HG03039 (cell line): Measurements from ENCODE around the gene PAQR3.

ENCODE experiments used
- ATAC-seq: cut with Tn5 transposase; IDR thresholded peaks from one replicate; pipeline ENCODE4 v1.9.1; 2021; ENCODE audit warnings: mild to moderate bottlenecking, moderate library complexity; ENCODE audit not compliant: unreplicated experiment

Gene PAQR3, protein sequence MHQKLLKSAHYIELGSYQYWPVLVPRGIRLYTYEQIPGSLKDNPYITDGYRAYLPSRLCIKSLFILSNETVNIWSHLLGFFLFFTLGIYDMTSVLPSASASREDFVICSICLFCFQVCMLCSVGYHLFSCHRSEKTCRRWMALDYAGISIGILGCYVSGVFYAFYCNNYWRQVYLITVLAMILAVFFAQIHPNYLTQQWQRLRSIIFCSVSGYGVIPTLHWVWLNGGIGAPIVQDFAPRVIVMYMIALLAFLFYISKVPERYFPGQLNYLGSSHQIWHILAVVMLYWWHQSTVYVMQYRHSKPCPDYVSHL

DNA sequence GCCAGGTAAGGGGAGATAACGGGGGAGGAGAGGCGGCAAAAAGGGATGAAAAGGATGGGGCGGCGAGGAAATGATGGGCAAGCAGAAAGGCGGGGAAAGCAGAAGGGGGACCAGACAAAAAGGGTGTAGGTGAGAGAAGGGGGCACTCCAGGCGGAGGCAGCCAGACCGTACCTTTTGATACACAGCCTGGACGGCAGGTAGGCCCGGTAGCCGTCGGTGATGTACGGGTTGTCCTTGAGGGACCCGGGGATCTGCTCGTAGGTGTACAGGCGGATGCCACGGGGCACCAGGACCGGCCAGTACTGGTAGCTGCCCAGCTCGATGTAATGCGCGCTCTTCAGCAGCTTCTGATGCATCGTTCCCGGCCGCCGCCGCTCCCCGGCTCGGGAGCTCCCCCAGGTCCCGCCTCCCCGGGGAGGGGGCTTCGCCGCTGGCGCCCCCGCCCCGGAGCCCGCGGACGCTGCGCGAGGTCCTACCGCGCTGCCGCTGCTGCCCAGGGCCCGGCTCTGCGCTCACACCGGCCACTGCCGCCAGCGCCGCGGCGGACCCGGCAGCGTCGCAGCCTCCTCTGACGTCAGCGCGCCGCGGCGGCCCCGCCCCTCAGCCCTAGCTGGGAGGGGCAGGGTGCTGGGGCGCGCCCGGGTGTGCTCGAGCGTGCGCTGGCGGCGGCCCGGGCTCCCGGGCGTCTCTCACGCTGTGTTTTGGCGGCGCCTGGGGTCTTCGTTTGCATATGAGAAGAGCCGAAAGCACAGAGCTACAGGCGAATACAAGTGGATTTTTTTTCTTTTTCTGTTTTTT lies at the start of gene PAQR3:
Gene PAQR3, minus strand, starts transcription at position 571 of the 799 bp plus-strand sequence. Its CDS starts 214 bp downstream, at position 357.
- peak; percentile 98 for ATAC-seq

DNA sequence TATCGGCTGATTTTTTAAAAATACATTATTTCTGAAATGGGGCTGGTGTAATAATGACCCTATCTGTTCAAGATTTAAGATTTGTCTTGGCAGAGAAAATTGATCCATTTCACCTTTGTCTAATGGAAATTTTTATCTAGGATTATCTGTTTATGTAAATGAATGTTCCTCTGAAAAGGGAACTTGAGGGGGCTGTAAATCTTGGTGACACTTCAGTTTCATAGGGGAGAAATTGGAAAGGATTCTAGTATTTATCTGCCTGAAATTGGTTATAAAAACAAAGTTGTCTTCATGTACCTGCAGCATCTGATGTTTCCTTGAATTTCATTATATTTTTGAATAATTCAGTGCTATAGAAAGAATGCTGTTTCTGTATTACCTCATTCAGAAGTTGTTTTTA lies 48.4 kb upstream of the PAQR3 start:
- ATAC-seq, result no peak

DNA sequence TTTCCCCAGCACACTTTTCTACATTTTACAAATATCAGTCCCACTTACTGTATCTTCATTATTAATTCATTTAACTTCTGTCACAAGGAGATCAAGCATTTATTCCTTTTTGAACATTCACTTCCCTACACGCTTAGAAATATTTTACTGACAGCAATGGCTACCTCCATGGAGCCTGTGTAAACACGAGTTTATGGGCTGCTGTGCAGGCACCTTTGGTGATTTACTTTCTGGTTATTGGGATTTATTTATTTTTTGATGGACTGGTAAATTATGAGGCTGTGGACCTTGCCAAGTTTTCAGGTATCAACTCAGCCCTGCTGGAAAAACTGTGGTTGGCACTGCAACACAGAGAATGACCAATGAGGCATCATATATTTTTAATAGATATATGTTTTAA lies 45.4 kb upstream of the PAQR3 start:
- ATAC-seq, result no peak

GRCh38 chr4:78975865-78976264 lies 36.6 kb upstream of the PAQR3 start:
- no peak for ATAC-seq

DNA sequence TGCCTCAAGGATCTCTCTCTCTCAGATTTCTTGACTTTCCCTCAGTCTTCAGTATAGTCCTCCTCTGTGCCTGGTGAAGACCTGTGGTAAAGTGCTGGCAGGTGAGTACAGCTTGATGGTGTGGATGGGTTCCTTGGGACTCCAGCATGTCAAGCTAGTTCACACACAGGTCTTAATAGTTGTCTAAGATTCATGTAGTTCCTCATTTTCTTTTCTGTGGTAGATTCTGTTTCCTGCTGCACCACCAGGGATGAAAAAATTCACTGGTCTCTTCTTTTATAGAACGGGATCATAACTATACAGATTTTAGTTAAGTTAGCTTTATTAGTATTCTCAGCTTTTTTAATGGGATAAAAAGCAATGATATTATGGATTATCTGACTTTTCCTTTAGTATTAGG lies 32.5 kb upstream of the PAQR3 start:
- ATAC-seq, result no peak

- no peak for ATAC-seq
These were observed 32.1 kb upstream of the PAQR3 start for GRCh38 chr4:78971326-78971725.

- ATAC-seq, result no peak
These were observed 23.4 kb upstream of the PAQR3 start for GRCh38 chr4:78962597-78963115.

GRCh38 chr4:78960926-78961325 lies 21.7 kb upstream of the PAQR3 start:
- no peak for ATAC-seq

GRCh38 chr4:78956975-78957374 lies 17.7 kb upstream of the PAQR3 start:
- no peak for ATAC-seq

DNA sequence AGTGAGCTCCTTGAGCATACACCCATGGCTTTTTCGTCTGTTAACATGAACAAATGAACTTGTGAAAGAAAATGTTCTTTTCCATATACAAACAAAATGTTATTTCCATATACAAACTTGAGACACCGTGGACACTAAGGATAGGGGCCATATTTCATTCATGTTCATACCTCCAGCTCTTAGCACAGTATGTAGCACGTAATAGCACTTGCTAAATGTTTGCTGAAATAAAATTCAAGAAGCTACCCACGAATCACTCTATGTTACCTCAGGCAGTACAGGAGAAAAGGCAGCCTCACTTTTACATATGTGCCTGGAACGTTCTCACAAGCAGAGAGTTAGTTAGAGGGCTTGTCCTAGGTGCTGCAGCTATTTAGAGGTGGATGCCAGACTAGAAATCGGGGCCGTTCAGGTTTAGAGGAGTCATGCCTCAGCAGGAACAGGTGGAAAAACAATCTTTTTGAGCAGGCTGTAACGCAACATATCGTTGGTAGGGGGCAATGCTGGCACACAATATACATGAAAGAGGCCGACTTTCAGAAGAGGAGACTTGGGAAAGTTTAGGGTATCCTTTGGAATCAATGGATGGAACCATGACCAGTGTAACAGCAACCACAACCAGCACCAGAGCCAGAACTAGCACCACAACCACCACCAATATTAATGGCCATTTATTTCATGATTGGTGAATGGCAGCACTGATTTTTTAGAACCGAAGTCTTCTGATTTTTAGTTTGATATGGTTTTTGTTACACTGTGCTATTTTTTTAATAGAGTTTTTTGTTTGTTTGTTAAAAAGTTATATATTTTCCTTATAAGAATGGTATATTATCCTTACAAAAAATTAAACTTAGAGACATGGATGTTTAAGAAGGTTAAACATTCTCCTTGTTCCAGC lies 14.8 kb upstream of the PAQR3 start:
- no peak for ATAC-seq

DNA sequence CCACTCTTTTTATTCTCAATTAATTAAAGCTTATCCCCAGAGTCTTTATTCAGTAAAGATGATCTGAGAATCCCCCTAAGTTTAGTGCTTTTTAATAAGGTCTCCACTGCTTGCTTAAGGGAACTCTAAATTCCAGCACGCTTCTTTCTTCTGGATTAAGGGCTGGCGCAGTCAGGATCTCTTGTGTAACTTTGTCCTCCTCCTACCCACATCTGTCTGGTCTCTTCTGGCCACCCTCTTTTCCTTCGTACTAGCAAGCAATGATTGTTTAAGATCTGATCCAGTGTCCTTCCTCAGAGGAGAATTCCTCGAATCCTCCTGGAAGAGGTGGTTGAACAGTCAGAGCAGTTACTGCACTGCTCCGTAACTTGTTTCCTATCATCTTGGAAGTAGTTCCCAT lies 14.0 kb upstream of the PAQR3 start:
- ATAC-seq, result no peak

GRCh38 chr4:78951862-78952472 lies 12.7 kb upstream of the PAQR3 start:
- peak; percentile 57 for ATAC-seq

GRCh38 chr4:78949735-78950134 lies 10.5 kb upstream of the PAQR3 start:
- ATAC-seq, result no peak

DNA sequence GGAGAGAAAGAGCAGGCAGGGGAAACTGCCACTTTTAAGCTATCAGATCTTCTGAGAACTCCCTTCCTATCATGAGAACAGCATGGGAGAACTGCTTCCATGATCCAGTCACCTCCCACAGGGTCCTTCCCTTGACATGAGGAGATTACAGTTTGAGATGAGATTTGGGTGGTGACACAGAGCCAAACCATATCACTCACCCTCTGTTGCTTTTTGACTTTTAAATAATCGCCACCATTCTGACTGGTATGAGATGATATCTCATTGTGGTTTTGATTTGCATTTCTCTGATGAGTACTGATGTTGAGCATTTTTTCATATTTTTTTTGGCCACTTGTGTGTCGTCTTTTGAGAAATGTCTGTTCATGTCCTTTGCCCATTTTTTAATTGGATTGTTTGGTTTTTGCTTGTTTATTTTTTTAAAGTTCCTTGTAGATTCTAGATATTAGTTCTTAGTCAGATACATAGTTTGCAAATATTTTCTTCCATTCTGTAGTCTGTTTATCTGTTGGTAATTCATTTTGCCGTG lies 6.5 kb upstream of the PAQR3 start:
- no peak for ATAC-seq

- ATAC-seq, result no peak
These were observed 5.1 kb upstream of the PAQR3 start for GRCh38 chr4:78944381-78944780.

- no peak for ATAC-seq
These were observed 1.5 kb upstream of the PAQR3 start for GRCh38 chr4:78940752-78941151.

GRCh38 chr4:78939667-78940008 lies 400 bp upstream of the PAQR3 start:
- ATAC-seq, result peak; percentile 3

DNA sequence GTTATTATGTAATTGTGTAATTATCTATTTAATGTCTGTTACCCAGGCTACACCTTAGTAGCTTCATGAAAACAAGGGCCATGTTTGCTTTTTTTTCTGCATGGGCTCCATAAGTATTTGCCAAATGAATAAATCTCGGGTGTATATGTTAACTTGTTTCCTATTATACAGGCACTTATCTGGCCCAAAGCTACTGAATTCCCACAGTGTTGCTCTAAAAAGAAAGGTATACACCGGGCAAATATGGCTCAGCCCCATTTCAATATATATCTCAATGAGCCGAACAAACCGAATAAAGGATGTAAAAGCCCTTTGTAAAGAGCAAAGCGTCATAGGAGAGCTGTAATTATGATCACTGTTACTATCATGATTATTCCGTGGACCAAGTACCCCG lies 767 bp downstream of the PAQR3 start:
- ATAC-seq, result no peak

GRCh38 chr4:78937837-78938236 lies 1.4 kb downstream of the PAQR3 start:
- no peak for ATAC-seq

DNA sequence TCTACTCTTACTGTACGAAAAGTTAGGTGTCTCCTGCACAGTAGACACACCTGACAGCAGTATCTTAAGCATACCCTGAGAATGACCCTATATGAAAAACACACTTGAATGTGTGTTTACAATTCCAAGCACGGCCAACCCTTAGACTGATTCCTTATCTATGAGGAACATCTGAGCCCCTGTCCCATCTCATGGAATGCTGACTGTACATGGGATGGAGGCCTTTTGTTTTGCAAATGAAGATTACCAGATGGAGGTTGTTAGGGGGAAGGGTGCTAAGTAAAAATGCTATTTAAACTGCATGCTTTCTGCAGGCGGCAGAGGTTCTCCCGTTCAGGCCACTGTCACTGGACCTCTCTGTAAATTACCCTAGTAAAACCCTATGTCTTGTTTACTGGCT lies 2.2 kb downstream of the PAQR3 start:
- no peak for ATAC-seq
